Stimulated activated CD8-positive, alpha-beta memory T cell treated with anti-CD3 and anti-CD28 coated beads, Interleukin-4, amount 100 ng/mL, for 1 hour (primary cell): ENCODE data around the gene SNTG2.

Experiments
- DNase-seq, 2 donors: peaks; one replicate each; pipeline ENCODE4 v3.0.0-alpha.2; 2020; ENCODE audit warnings: low read depth in 2 of 2, low spot score in 1 of 2

SNTG2 gene

GRCh38 chr2:987789-988188, 37.1 kb downstream of the SNTG2 start:
- no peak for DNase-seq

- DNase-seq: no peak
Measured at GRCh38 chr2:989781-990467, 39.3 kb downstream of the SNTG2 start.

- no peak for DNase-seq
Measured at GRCh38 chr2:990970-991369, 40.3 kb downstream of the SNTG2 start.

GRCh38 chr2:1002350-1002749, 51.7 kb downstream of the SNTG2 start:
- no peak for DNase-seq

GRCh38 chr2:1004398-1004797, 53.7 kb downstream of the SNTG2 start:
- DNase-seq: no peak

- DNase-seq: no peak
Measured at GRCh38 chr2:1010415-1010930, 59.8 kb downstream of the SNTG2 start.

- DNase-seq: no peak
Measured at GRCh38 chr2:1011006-1011405, 60.4 kb downstream of the SNTG2 start.

GRCh38 chr2:1011985-1012384, 61.3 kb downstream of the SNTG2 start:
- no peak for DNase-seq

GRCh38 chr2:1014802-1015201, 64.2 kb downstream of the SNTG2 start:
- DNase-seq: no peak

GRCh38 chr2:1016500-1016899, 65.9 kb downstream of the SNTG2 start:
- no peak for DNase-seq

GRCh38 chr2:1017827-1018226, 67.2 kb downstream of the SNTG2 start:
- no peak for DNase-seq

GRCh38 chr2:1020206-1020605, 69.6 kb downstream of the SNTG2 start:
- no peak for DNase-seq

- no peak for DNase-seq
Measured at GRCh38 chr2:1022178-1022577, 71.5 kb downstream of the SNTG2 start.

GRCh38 chr2:1024981-1025380, 74.3 kb downstream of the SNTG2 start:
- DNase-seq: no peak

- no peak for DNase-seq
Measured at GRCh38 chr2:1026141-1026540, 75.5 kb downstream of the SNTG2 start.

- DNase-seq: no peak
Measured at GRCh38 chr2:1028831-1029230, 78.2 kb downstream of the SNTG2 start.

- no peak for DNase-seq
Measured at GRCh38 chr2:1032030-1032429, 81.4 kb downstream of the SNTG2 start.

GRCh38 chr2:1033069-1033468, 82.4 kb downstream of the SNTG2 start:
- no peak for DNase-seq

GRCh38 chr2:1037066-1037465, 86.4 kb downstream of the SNTG2 start:
- DNase-seq: no peak

GRCh38 chr2:1039549-1039948, 88.9 kb downstream of the SNTG2 start:
- no peak for DNase-seq

GRCh38 chr2:1041012-1041805, 90.6 kb downstream of the SNTG2 start:
- DNase-seq: no peak

- DNase-seq: no peak
Measured at GRCh38 chr2:1045109-1045508, 94.5 kb downstream of the SNTG2 start.

- DNase-seq: no peak
Measured at GRCh38 chr2:1046067-1046466, 95.4 kb downstream of the SNTG2 start.
